HG03439 (cell line): ENCODE measurements around the gene NOL9.

Experiments used
- ATAC-seq: cut with Tn5 transposase; IDR thresholded peaks from one replicate; pipeline ENCODE4 v1.9.1; 2021; ENCODE audit warnings: mild to moderate bottlenecking, moderate library complexity; ENCODE audit not compliant: unreplicated experiment

Gene NOL9

GRCh38 chr1:6591222-6591621 is 36.9 kb upstream of the NOL9 start:
- no peak for ATAC-seq

GRCh38 chr1:6590046-6590445 is 35.7 kb upstream of the NOL9 start:
- ATAC-seq = no peak

GRCh38 chr1:6588893-6589520 is 34.7 kb upstream of the NOL9 start:
- ATAC-seq = no peak

GRCh38 chr1:6588128-6588892 is 34.0 kb upstream of the NOL9 start:
- ATAC-seq = no peak

- ATAC-seq = no peak
Observed at GRCh38 chr1:6587261-6588005, 33.1 kb upstream of the NOL9 start.

- no peak for ATAC-seq
Observed at GRCh38 chr1:6586404-6586816, 32.1 kb upstream of the NOL9 start.

GRCh38 chr1:6585841-6586240 is 31.5 kb upstream of the NOL9 start:
- no peak for ATAC-seq

GRCh38 chr1:6585081-6585722 is 30.9 kb upstream of the NOL9 start:
- no peak for ATAC-seq

- ATAC-seq = no peak
Observed at GRCh38 chr1:6584126-6585080, 30.1 kb upstream of the NOL9 start.

- no peak for ATAC-seq
Observed at GRCh38 chr1:6582370-6582769, 28.1 kb upstream of the NOL9 start.

GRCh38 chr1:6581561-6582305 is 27.4 kb upstream of the NOL9 start:
- ATAC-seq = no peak

- ATAC-seq = no peak
Observed at GRCh38 chr1:6580593-6581409, 26.5 kb upstream of the NOL9 start.

- ATAC-seq = no peak
Observed at GRCh38 chr1:6580119-6580592, 25.8 kb upstream of the NOL9 start.

- peak; percentile 97 for ATAC-seq
Observed at GRCh38 chr1:6579374-6580118, 25.2 kb upstream of the NOL9 start, which contains the start of gene ZBTB48. ZBTB48 (plus strand) TSS chr1:6579994; CDS start chr1:6580610, 616 bp downstream.

- no peak for ATAC-seq
Observed at GRCh38 chr1:6578624-6579373, 24.5 kb upstream of the NOL9 start.

GRCh38 chr1:6577831-6578525 is 23.7 kb upstream of the NOL9 start:
- no peak for ATAC-seq
